ENCODE measurements around the gene CSTPP1.

The CSTPP1 gene

GRCh38 chr11:46902694-46903093 is 33.9 kb upstream of the CSTPP1 start:
- no peaks in the 10 kb centered on the region for H3F3A ChIP-seq (ENCODE audit: insufficient read depth)
- no peaks in the 10 kb centered on the region for H3K27me3 ChIP-seq (ENCODE audit: low read length)
- no peak overlapping the region for H3K9ac ChIP-seq (ENCODE audit: low read length)
- no peak overlapping the region for H3K27ac ChIP-seq (ENCODE audit: low read depth, low read length)
- no peak overlapping the region for H2AFZ ChIP-seq (ENCODE audit: low read depth, low read length, severe bottlenecking)
- H3K9me2 ChIP-seq (replicated peaks; ENCODE audit: insufficient read depth, low read length): no peaks in the 10 kb centered on the region
- TF ChIP-seq CTCF (IDR thresholded peaks at IDR 0.05; ENCODE audit: insufficient read depth, low read length, poor library complexity, severe bottlenecking) (no peak), EZH2phosphoT487 (conservative IDR thresholded peaks at IDR 0.05; ENCODE audit: low read length) (no peak)
- H3K9me3 ChIP-seq (ENCODE audit: insufficient read depth, low read length): no peaks in the 10 kb centered on the region
- H3K36me3 ChIP-seq (ENCODE audit: low read length): no peaks in the 10 kb centered on the region
- no peaks in the 10 kb centered on the region for H3K79me2 ChIP-seq (ENCODE audit: insufficient read depth, low read length)
- H3K4me3 ChIP-seq (ENCODE audit: insufficient read depth, low read length, poor library complexity, severe bottlenecking): no peak overlapping the region
- no peaks in the 10 kb centered on the region for H4K20me1 ChIP-seq (ENCODE audit: low read depth, low read length)
- no peak overlapping the region for H3K4me2 ChIP-seq (ENCODE audit: low read depth, low read length, poor library complexity, severe bottlenecking)

- Histone ChIP-seq H3K4me2 (ENCODE audit: low read depth, low read length, poor library complexity, severe bottlenecking) (no peak overlapping the region), H3K27ac (ENCODE audit: low read depth, low read length) (no peak overlapping the region), H3K79me2 (ENCODE audit: insufficient read depth, low read length) (no peaks in the 10 kb centered on the region), H3F3A (ENCODE audit: insufficient read depth) (no peaks in the 10 kb centered on the region), H3K36me3 (ENCODE audit: low read length) (no peaks in the 10 kb centered on the region), H3K9me2 (replicated peaks; ENCODE audit: insufficient read depth, low read length) (no peaks in the 10 kb centered on the region), H3K27me3 (ENCODE audit: low read length) (no peaks in the 10 kb centered on the region), H3K9ac (ENCODE audit: low read length) (no peak overlapping the region), H4K20me1 (ENCODE audit: low read depth, low read length) (no peaks in the 10 kb centered on the region), H3K9me3 (ENCODE audit: insufficient read depth, low read length) (no peaks in the 10 kb centered on the region), H2AFZ (ENCODE audit: low read depth, low read length, severe bottlenecking) (no peak overlapping the region), H3K4me3 (ENCODE audit: insufficient read depth, low read length, poor library complexity, severe bottlenecking) (no peak overlapping the region)
- TF ChIP-seq CTCF (IDR thresholded peaks at IDR 0.05; ENCODE audit: insufficient read depth, low read length, poor library complexity, severe bottlenecking): no peak
- TF ChIP-seq EZH2phosphoT487 (conservative IDR thresholded peaks at IDR 0.05; ENCODE audit: low read length): no peak
These were observed 32.7 kb upstream of the CSTPP1 start for GRCh38 chr11:46903846-46904245.

- Histone ChIP-seq H3K36me3 (ENCODE audit: low read length) (no peaks in the 10 kb centered on the region), H3K9me3 (ENCODE audit: insufficient read depth, low read length) (no peaks in the 10 kb centered on the region), H3K27me3 (ENCODE audit: low read length) (no peaks in the 10 kb centered on the region), H3F3A (ENCODE audit: insufficient read depth) (no peaks in the 10 kb centered on the region), H3K4me3 (ENCODE audit: insufficient read depth, low read length, poor library complexity, severe bottlenecking) (no peak overlapping the region), H3K79me2 (ENCODE audit: insufficient read depth, low read length) (no peaks in the 10 kb centered on the region), H3K27ac (ENCODE audit: low read depth, low read length) (no peak overlapping the region), H3K9ac (ENCODE audit: low read length) (no peak overlapping the region), H3K9me2 (replicated peaks; ENCODE audit: insufficient read depth, low read length) (no peaks in the 10 kb centered on the region), H3K4me2 (ENCODE audit: low read depth, low read length, poor library complexity, severe bottlenecking) (no peak overlapping the region), H4K20me1 (ENCODE audit: low read depth, low read length) (no peaks in the 10 kb centered on the region), H2AFZ (ENCODE audit: low read depth, low read length, severe bottlenecking) (no peak overlapping the region)
- TF ChIP-seq EZH2phosphoT487 (conservative IDR thresholded peaks at IDR 0.05; ENCODE audit: low read length): no peak
- TF ChIP-seq CTCF (IDR thresholded peaks at IDR 0.05; ENCODE audit: insufficient read depth, low read length, poor library complexity, severe bottlenecking): no peak
These were observed 30.8 kb upstream of the CSTPP1 start for GRCh38 chr11:46905806-46906205.
